Subcutaneous adipose tissue (tissue), 4 donors: Measurements from ENCODE around the gene CFAP45. TPM values are rescaled to one million over a fixed set of nuclear protein-coding genes. Genes with fewer than 3 reads are reported as not detected.

ENCODE experiments used
- CTCF ChIP-seq: fragments of 450-650 bp; IDR thresholded peaks from one replicate; pipeline ENCODE4 v1.5.1; 2016; ENCODE audit warnings: low read depth, mild to moderate bottlenecking, control low read depth, antibody characterized with exemption, moderate library complexity
- total RNA-seq, 4 donors: library from RNA; depleted of rRNA; stranded (reverse); fragments of >200 nt; gene quantifications; one replicate each; pipeline ENCODE4 v1.1.0, GENCODE V29; 2016

CFAP45 gene
- total RNA-seq, 4 donors from 2014 or later = 0.85 to 1.3 TPM; not detected in 2

- TF ChIP-seq CTCF = no peak
These were observed 7.0 kb downstream of the CFAP45 start for GRCh38 chr1:159892944-159893343.

GRCh38 chr1:159891275-159892157 lies 8.4 kb downstream of the CFAP45 start:
- TF ChIP-seq CTCF = no peak

- TF ChIP-seq CTCF = no peak
These were observed 9.6 kb downstream of the CFAP45 start for GRCh38 chr1:159890390-159890789.

- no peak for TF ChIP-seq CTCF
These were observed 10.1 kb downstream of the CFAP45 start for GRCh38 chr1:159889821-159890252.

GRCh38 chr1:159889202-159889601 lies 10.8 kb downstream of the CFAP45 start:
- TF ChIP-seq CTCF = no peak

- TF ChIP-seq CTCF = no peak
These were observed 15.7 kb downstream of the CFAP45 start for GRCh38 chr1:159884296-159884695.

GRCh38 chr1:159883134-159883533 lies 16.8 kb downstream of the CFAP45 start:
- TF ChIP-seq CTCF = no peak
